ENCODE data around the gene FAM120AOS.

GRCh38 chr9:93477397-93477796, 24.0 kb upstream of the FAM120AOS start:
- TF ChIP-seq CTCF (IDR thresholded peaks at IDR 0.05) (no peak), ZFX (IDR thresholded peaks at IDR 0.05; ENCODE audit: borderline replicate concordance) (no peak)
